NCI-H1105 treated with DMSO at 0.1 percent for 48 hours (cell line): ENCODE data around the gene C11orf98.
"Not testable (repeated sequence)": the region's sequence is repeated elsewhere in the genome, so short reads cannot be mapped to it uniquely, and the experiment has no call there.

ENCODE experiments used
- DNase-seq: peaks from one replicate; lab custom pipeline; 2025; lab: John Stamatoyannopoulos, UW

C11orf98 gene

GRCh38 chr11:62665075-62665598, at the start of gene C11orf98, which contains the start of gene CSKMT:
Gene C11orf98, minus strand, starts transcription at chr11:62665210. Its CDS starts 41 bp downstream, at chr11:62665169.
Gene CSKMT, plus strand, starts transcription at chr11:62665312. Its CDS starts 568 bp downstream, at chr11:62665880.
- peak; percentile 92 for DNase-seq

GRCh38 chr11:62713343-62713742, 48.3 kb upstream of the C11orf98 start:
- DNase-seq = no peak

GRCh38 chr11:62712861-62713260, 47.9 kb upstream of the C11orf98 start:
- DNase-seq = no peak

- DNase-seq = no peak
Observed at GRCh38 chr11:62712276-62712812, 47.3 kb upstream of the C11orf98 start.

- DNase-seq = peak; percentile 61
Observed at GRCh38 chr11:62710001-62710345, 45.0 kb upstream of the C11orf98 start.

GRCh38 chr11:62709247-62710000, 44.4 kb upstream of the C11orf98 start:
- peak; percentile 99 for DNase-seq

GRCh38 chr11:62708793-62709192, 43.8 kb upstream of the C11orf98 start:
- peak; percentile 69 for DNase-seq

- DNase-seq = no peak
Observed at GRCh38 chr11:62708392-62708791, 43.4 kb upstream of the C11orf98 start.

GRCh38 chr11:62707277-62707861, 42.4 kb upstream of the C11orf98 start, which contains the start of the genes BSCL2 and GNG3:
Gene BSCL2, minus strand, starts transcription at chr11:62707424. Its CDS starts 229 bp downstream, at chr11:62707195.
Gene GNG3, plus strand, starts transcription at chr11:62707676. Its CDS starts 620 bp downstream, at chr11:62708296.
- no peak for DNase-seq

GRCh38 chr11:62706850-62707247, 41.8 kb upstream of the C11orf98 start:
- no peak for DNase-seq

GRCh38 chr11:62705880-62706849, 41.2 kb upstream of the C11orf98 start:
- peak; percentile 96 for DNase-seq

- DNase-seq = peak; percentile 66
Observed at GRCh38 chr11:62705413-62705812, 40.4 kb upstream of the C11orf98 start.

- not testable (repeated sequence) for DNase-seq
Observed at GRCh38 chr11:62703921-62704320, 38.9 kb upstream of the C11orf98 start.

GRCh38 chr11:62702246-62702645, 37.2 kb upstream of the C11orf98 start:
- no peak for DNase-seq

GRCh38 chr11:62694455-62695167, 29.6 kb upstream of the C11orf98 start:
- DNase-seq = peak; percentile 58

GRCh38 chr11:62693624-62694023, 28.6 kb upstream of the C11orf98 start:
- DNase-seq = not testable (repeated sequence)

- DNase-seq = no peak
Observed at GRCh38 chr11:62689421-62690183, 24.6 kb upstream of the C11orf98 start, which contains the start of gene LRRN4CL. Gene LRRN4CL, minus strand, starts transcription at chr11:62689530. Its CDS starts 1,022 bp downstream, at chr11:62688508.

GRCh38 chr11:62688491-62688890, 23.5 kb upstream of the C11orf98 start:
- DNase-seq = no peak

- DNase-seq = no peak
Observed at GRCh38 chr11:62687508-62688396, 22.7 kb upstream of the C11orf98 start.
